A549 (cell line): ENCODE data around the gene TMEM88. TPM values are rescaled to one million over a fixed set of nuclear protein-coding genes. Genes with fewer than 3 reads are reported as not detected.

ENCODE experiments used
- ATAC-seq, 2 experiments: fragments of 200-7000 bp in 1 of 2; fragments of >200 bp in 1 of 2; cut with Nextera tagmentation in 1 of 2; cut with Tn5 transposase in 1 of 2; 3 replicates each; pipeline versions ENCODE4 v1.8.0 to v1.9.1; 2018 to 2020; ENCODE audit warnings: mild to moderate bottlenecking in 1 of 2, moderate library complexity in 1 of 2
- CTCF ChIA-PET: fragments of 300-600 bp; sonication (Branson Sonifier 250); formaldehyde crosslinking; extraction: SDS; loops from one replicate; lab custom pipeline; 2021; ENCODE audit warnings: antibody characterized with exemption, inconsistent platforms; lab: Yijun Ruan, JAX
- POLR2A ChIA-PET: fragments of 350-600 bp; formaldehyde crosslinking; extraction: SDS; loops from one replicate; lab custom pipeline; 2021; ENCODE audit warnings: antibody characterized with exemption, inconsistent platforms; lab: Yijun Ruan, JAX
- DNase-seq, 2 experiments: peaks; one replicate each; pipeline versions ENCODE4 v3.0.0 to v3.0.0-alpha.2; 2011 to 2016; ENCODE audit warnings: low read depth in 1 of 2, low spot score in 1 of 2
- FAIRE-seq: peaks from 2 replicates; lab custom pipeline; 2011; peaks lifted over from hg19 to GRCh38; lab: Jason Lieb, UNC
- H3K27ac ChIP-seq, 2 experiments: fragments of >200 bp; sonication (Bioruptor Twin); formaldehyde crosslinking; 3 replicates each; pipeline ENCODE4 v1.5.1; 2016 to 2017
- H3K4me1 ChIP-seq: fragments of >200 bp; sonication (Bioruptor Twin); formaldehyde crosslinking; 3 replicates; pipeline ENCODE4 v1.6.1; 2016
- H3K4me2 ChIP-seq: fragments of >200 bp; sonication (Bioruptor Twin); formaldehyde crosslinking; 3 replicates; pipeline ENCODE4 v1.6.1; 2016
- H3K4me3 ChIP-seq: fragments of >200 bp; sonication (Bioruptor Twin); formaldehyde crosslinking; 3 replicates; pipeline ENCODE4 v1.5.1; 2016
- H3K9me3 ChIP-seq: fragments of >200 bp; sonication (Bioruptor Twin); formaldehyde crosslinking; 3 replicates; pipeline ENCODE4 v1.6.1; 2016
- BHLHE40 ChIP-seq: IDR thresholded peaks from 2 replicates; pipeline ENCODE4 v1.6.1; 2012; ENCODE audit warnings: low read depth, low read length, inconsistent platforms
- CHD2 ChIP-seq: fragments of 150-350 bp; IDR thresholded peaks from 2 replicates; pipeline ENCODE4 v1.6.1; 2014; ENCODE audit warnings: low read length; ENCODE audit not compliant: partially characterized antibody
- EHF ChIP-seq: fragments of 250-450 bp; sonication (Bioruptor Pico); IDR thresholded peaks from 2 replicates; pipeline ENCODE4 v1.5.0; 2020; ENCODE audit warnings: mild to moderate bottlenecking
- ELK1 ChIP-seq: fragments of 150-350 bp; IDR thresholded peaks from 2 replicates; pipeline ENCODE4 v1.6.1; 2014; ENCODE audit warnings: low read depth, mild to moderate bottlenecking, low read length
- FOSL2 ChIP-seq, 2 experiments: fragments of 450-650 bp in 1 of 2; fragments of >200 bp in 1 of 2; sonication (Bioruptor Twin) in 1 of 2; formaldehyde crosslinking; IDR thresholded peaks; 2 replicates each; pipeline versions ENCODE4 v1.5.0 to v1.6.1; 2016 to 2020; ENCODE audit warnings: mild to moderate bottlenecking in 1 of 2, moderate library complexity in 1 of 2
- FOXS1 ChIP-seq: fragments of 250-450 bp; sonication (Bioruptor Pico); IDR thresholded peaks from 2 replicates; pipeline ENCODE4 v1.5.0; 2020; ENCODE audit warnings: mild to moderate bottlenecking, moderate library complexity
- GATA3 ChIP-seq: IDR thresholded peaks from 2 replicates; pipeline ENCODE4 v1.6.1; 2012; ENCODE audit warnings: borderline replicate concordance
- HOXA7 ChIP-seq: fragments of 250-450 bp; sonication (Bioruptor Pico); IDR thresholded peaks from 2 replicates; pipeline ENCODE4 v1.5.0; 2020; ENCODE audit warnings: mild to moderate bottlenecking, moderate library complexity
- HOXB13 ChIP-seq: fragments of 250-450 bp; sonication (Bioruptor Pico); IDR thresholded peaks from 2 replicates; pipeline ENCODE4 v1.5.0; 2020; ENCODE audit warnings: low read depth, mild to moderate bottlenecking, moderate library complexity
- HOXB5 ChIP-seq: fragments of 250-450 bp; sonication (Bioruptor Pico); IDR thresholded peaks from 2 replicates; pipeline ENCODE4 v1.5.0; 2020; ENCODE audit warnings: mild to moderate bottlenecking, moderate library complexity
- JUNB ChIP-seq: fragments of >200 bp; sonication (Bioruptor Twin); formaldehyde crosslinking; IDR thresholded peaks from 2 replicates; pipeline ENCODE4 v1.6.1; 2016
- KDM5A ChIP-seq: fragments of 200-600 bp; sonication (generic); IDR thresholded peaks from 2 replicates; pipeline ENCODE4 v1.6.1; 2016; ENCODE audit warnings: antibody characterized with exemption, mild to moderate bottlenecking
- MYC ChIP-seq: IDR thresholded peaks from 2 replicates; pipeline ENCODE4 v1.6.1; 2012; ENCODE audit warnings: mild to moderate bottlenecking, inconsistent platforms, low read length, improper control_type of control experiment, borderline replicate concordance
- NPAS2 ChIP-seq: fragments of 250-450 bp; sonication (Bioruptor Pico); IDR thresholded peaks from 2 replicates; pipeline ENCODE4 v1.8.0; 2022; ENCODE audit warnings: mild to moderate bottlenecking, moderate library complexity, borderline replicate concordance
- PBX3 ChIP-seq: IDR thresholded peaks from 2 replicates; pipeline ENCODE4 v1.6.1; 2012
- PHF8 ChIP-seq: fragments of 200-600 bp; sonication (generic); IDR thresholded peaks from 2 replicates; pipeline ENCODE4 v1.6.1; 2016; ENCODE audit warnings: low read depth, mild to moderate bottlenecking, antibody characterized with exemption, moderate library complexity, borderline replicate concordance
- POLR2A ChIP-seq: IDR thresholded peaks from 2 replicates; pipeline ENCODE4 v1.6.1; 2012; ENCODE audit warnings: mild to moderate bottlenecking, low read length
- RAD21 ChIP-seq, 2 experiments: fragments of >200 bp in 1 of 2; sonication (Bioruptor Twin) in 1 of 2; formaldehyde crosslinking in 1 of 2; IDR thresholded peaks in 1 of 2; conservative IDR thresholded peaks in 1 of 2; 2 replicates in 1 of 2; 3 replicates in 1 of 2; pipeline ENCODE4 v1.6.1; 2012 to 2018; ENCODE audit warnings: inconsistent platforms in 1 of 2
- RARB ChIP-seq: fragments of 250-450 bp; sonication (Bioruptor Pico); IDR thresholded peaks from 2 replicates; pipeline ENCODE4 v1.8.0; 2021; ENCODE audit warnings: mild to moderate bottlenecking, moderate library complexity
- RNF2 ChIP-seq: fragments of 200-600 bp; sonication (generic); IDR thresholded peaks from 2 replicates; pipeline ENCODE4 v1.6.1; 2016; ENCODE audit warnings: low read depth, mild to moderate bottlenecking, antibody characterized with exemption, moderate library complexity, borderline replicate concordance
- TFCP2L1 ChIP-seq: fragments of 250-450 bp; sonication (Bioruptor Pico); IDR thresholded peaks from 2 replicates; pipeline ENCODE4 v1.5.0; 2021; ENCODE audit warnings: mild to moderate bottlenecking
- TP53 ChIP-seq: fragments of 250-450 bp; sonication (Bioruptor Pico); IDR thresholded peaks from 2 replicates; pipeline ENCODE4 v1.5.0; 2021; ENCODE audit warnings: mild to moderate bottlenecking, moderate library complexity
- USF2 ChIP-seq: fragments of 450-650 bp; IDR thresholded peaks from 2 replicates; pipeline ENCODE4 v1.6.1; 2014; ENCODE audit warnings: antibody characterized with exemption
- ZC3H11A ChIP-seq: fragments of 450-650 bp; IDR thresholded peaks from 2 replicates; pipeline ENCODE4 v1.6.1; 2014; ENCODE audit warnings: antibody characterized with exemption, mild to moderate bottlenecking
- ZNF302 ChIP-seq: fragments of 250-450 bp; sonication (Bioruptor Pico); IDR thresholded peaks from 2 replicates; pipeline ENCODE4 v1.9.0; 2021; ENCODE audit warnings: inconsistent platforms, mild to moderate bottlenecking, moderate library complexity
- ZSCAN20 ChIP-seq: fragments of 250-450 bp; sonication (Bioruptor Pico); IDR thresholded peaks from 2 replicates; pipeline ENCODE4 v1.8.0; 2022; ENCODE audit warnings: mild to moderate bottlenecking, moderate library complexity
- WGBS: methylation state at CpG from one replicate; pipeline ENCODE4 v1.1.6; 2017; ENCODE audit errors: missing lambda C conversion rate; 5-methylcytosine and 5-hydroxymethylcytosine counted together
- polyA plus RNA-seq, 4 experiments: library from polyadenylated mRNA; depleted of rRNA in 3 of 4; stranded (reverse); fragments of >200 nt; fragmentation: RNase III in 1 of 4; extraction: RNeasy Plus Mini Kit Qiagen cat#74134 plus additional on column Dnase treatment in 1 of 4; gene quantifications; 2 replicates in 3 of 4; 3 replicates in 1 of 4; pipeline ENCODE4 v1.2.3, GENCODE V29; 2011 to 2017
- TF ChIP-seq, protein P1 (sequence below): IDR thresholded peaks from 2 replicates; pipeline ENCODE4 v1.6.1; 2012; ENCODE audit warnings: low read depth, borderline replicate concordance
- TF ChIP-seq, protein P2 (sequence below): IDR thresholded peaks from 2 replicates; pipeline ENCODE4 v1.6.1; 2012

The TMEM88 gene
- polyA plus RNA-seq, 2 of the 4 experiments (the other 2 are of a cell fraction): 0.17 to 0.48 TPM

GRCh38 chr17:7856811-7857712 lies 2.2 kb downstream of the TMEM88 start, which contains the start of gene NAA38 (continued):
- TF ChIP-seq, protein P1, sequence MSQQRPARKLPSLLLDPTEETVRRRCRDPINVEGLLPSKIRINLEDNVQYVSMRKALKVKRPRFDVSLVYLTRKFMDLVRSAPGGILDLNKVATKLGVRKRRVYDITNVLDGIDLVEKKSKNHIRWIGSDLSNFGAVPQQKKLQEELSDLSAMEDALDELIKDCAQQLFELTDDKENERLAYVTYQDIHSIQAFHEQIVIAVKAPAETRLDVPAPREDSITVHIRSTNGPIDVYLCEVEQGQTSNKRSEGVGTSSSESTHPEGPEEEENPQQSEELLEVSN: peak; percentile 75; the same call in 1 of the 2 replicates
- TF ChIP-seq, protein P2, sequence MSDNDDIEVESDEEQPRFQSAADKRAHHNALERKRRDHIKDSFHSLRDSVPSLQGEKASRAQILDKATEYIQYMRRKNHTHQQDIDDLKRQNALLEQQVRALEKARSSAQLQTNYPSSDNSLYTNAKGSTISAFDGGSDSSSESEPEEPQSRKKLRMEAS: peak; percentile 84
- no peak for TF ChIP-seq FOXS1
- TF ChIP-seq PHF8: peak; percentile 77; the same call in 1 of the 2 replicates
- TF ChIP-seq HOXB5: peak; percentile 74; the same call in 1 of the 2 replicates
- TF ChIP-seq CHD2: peak; percentile 99
- TF ChIP-seq ZNF302 (CRISPR knock-in tag): no peak
- TF ChIP-seq MYC: peak; percentile 71; the same call in 1 of the 2 replicates
- TF ChIP-seq RNF2: 0 out of 2 replicates have a peak, but pooled peaks have one; percentile 56
- TF ChIP-seq ELK1: no peak
- TF ChIP-seq USF2: no peak; the same call in 1 of the 2 replicates

DNA sequence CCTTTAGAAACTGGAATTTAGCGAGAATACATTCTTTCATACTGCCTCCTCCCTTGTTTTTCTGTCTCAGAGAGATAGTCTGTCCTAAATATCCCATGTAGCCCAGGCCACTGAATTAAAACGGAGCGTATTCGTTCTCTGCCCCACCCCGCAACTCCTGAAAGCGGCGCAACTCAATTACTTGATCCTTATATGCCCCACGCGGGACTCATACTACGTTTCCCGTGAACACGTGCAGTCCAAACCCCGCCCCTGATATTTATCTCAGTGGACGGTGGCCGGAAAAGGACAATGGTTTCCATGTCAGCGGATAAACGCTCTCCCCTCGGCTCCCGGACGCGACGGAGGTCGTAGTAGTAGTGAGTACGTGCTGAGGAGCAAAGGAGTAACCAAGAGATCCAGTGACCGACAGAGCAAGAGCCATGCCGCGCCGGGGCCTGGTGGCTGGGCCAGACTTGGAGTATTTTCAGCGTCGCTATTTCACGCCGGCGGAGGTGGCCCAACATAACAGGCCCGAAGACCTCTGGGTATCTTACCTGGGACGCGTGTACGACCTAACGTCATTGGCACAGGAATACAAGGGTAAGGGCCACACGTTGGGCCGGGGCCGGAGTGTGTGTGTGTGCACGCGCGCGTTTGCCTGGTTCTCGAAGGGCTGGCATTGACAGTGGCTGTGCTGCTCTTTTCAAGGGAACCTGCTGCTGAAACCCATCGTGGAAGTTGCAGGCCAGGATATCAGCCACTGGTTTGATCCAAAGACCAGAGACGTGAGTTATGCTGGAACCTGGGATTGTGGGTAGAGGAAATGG lies 3.1 kb downstream of the TMEM88 start, which contains the start of gene CYB5D1:
CYB5D1 (plus strand) TSS at position 291 of the 809 bp plus-strand sequence; CDS start at position 423, 132 bp downstream.
- DNase-seq: peak; percentile 75 to 98
- peaks cover 23% of the 10 kb centered on the region for H3K4me1 ChIP-seq
- no peak for FAIRE-seq
- WGBS: under 1% methylated on average over 39 of the region's 48 CpGs
- peak; percentile 52 to 58 for ATAC-seq
- CTCF ChIA-PET: interaction anchor here (0.5 to 14.5 kb wide), 38 partner anchors 13 to 675 kb away, joined by 3 to 339 read pairs (median 6); partner anchors contain the start of gene KDM6B
- H3K27ac ChIP-seq: peak within 1 kb of the TSS; percentile 91 to 98
- no peaks in the 10 kb centered on the region for H3K9me3 ChIP-seq
- POLR2A ChIA-PET: interaction anchor here (0.6 to 2.7 kb wide), 25 partner anchors 9 to 274 kb away, joined by 3 to 65 read pairs (median 5); partner anchors contain the start of genes CHD3, CNTROB, KDM6B and MPDU1
- peak within 1 kb of the TSS; percentile 99 for H3K4me2 ChIP-seq
- peak within 1 kb of the TSS; percentile 69 for H3K4me3 ChIP-seq
- TF ChIP-seq JUNB (no peak), TP53 (CRISPR knock-in tag) (0 out of 2 replicates have a peak, but pooled peaks have one; percentile 79), PBX3 (peak; percentile 21; the same call in 1 of the 2 replicates), CHD2 (no peak), ZSCAN20 (CRISPR knock-in tag) (no peak), HOXA7 (CRISPR knock-in tag) (no peak), GATA3 (peak; percentile 98), KDM5A (peak; percentile 19; the same call in 1 of the 2 replicates), TFCP2L1 (peak; percentile 16; the same call in 1 of the 2 replicates), HOXB13 (no peak), FOSL2 (IDR thresholded peaks at IDR 0.05) (no peak), FOSL2 (CRISPR knock-in tag; IDR thresholded peaks at IDR 0.05) (no peak), ZC3H11A (no peak), RAD21 (conservative IDR thresholded peaks at IDR 0.05 in 1 of 2, IDR thresholded peaks at IDR 0.05 in 1 of 2) (peak in 1 of 2 experiments; percentile 9; a peak in 1 of 5 replicates), POLR2A (0 out of 2 replicates have a peak, but pooled peaks have one; percentile 42), ELK1 (no peak), RARB (CRISPR knock-in tag) (no peak), BHLHE40 (peak; percentile 78), NPAS2 (CRISPR knock-in tag) (peak; percentile 63; the same call in 1 of the 2 replicates), EHF (CRISPR knock-in tag) (no peak), HOXB5 (no peak)
- TF ChIP-seq, protein P1: peak; percentile 28; the same call in 1 of the 2 replicates
